CD4-positive, CD25-positive, alpha-beta regulatory T cell (primary cell): Measurements from ENCODE around the gene NCMAP. TPM values are rescaled to one million over a fixed set of nuclear protein-coding genes. Genes with fewer than 3 reads are reported as not detected.
A peak's percentile ranks its signal among the peaks of the same experiment; 100 is the strongest.

Experiments used
- ATAC-seq, 2 donors: fragments of 150-1000 bp; cut with Tn5 transposase; one replicate each; pipeline ENCODE4 v1.10.0; 2021; ENCODE audit warnings: low read depth in 2 of 2, moderate number of reproducible peaks in 2 of 2, moderate library complexity in 1 of 2
- DNase-seq, 3 donors: peaks; one replicate each; pipeline versions ENCODE4 v3.0.0 to v3.0.0-alpha.2; 2012 to 2022; ENCODE audit warnings: mixed read lengths in 1 of 3
- H3K27ac ChIP-seq: one replicate; pipeline ENCODE4 v1.7.0; 2013; ENCODE audit warnings: mild to moderate bottlenecking, low read length; ENCODE audit not compliant: insufficient read depth, poor library complexity, severe bottlenecking
- H3K27me3 ChIP-seq: one replicate; pipeline ENCODE4 v1.7.0; 2013; ENCODE audit warnings: low read length; ENCODE audit not compliant: control insufficient read depth, insufficient read depth
- H3K36me3 ChIP-seq: one replicate; pipeline ENCODE4 v1.7.0; 2013; ENCODE audit warnings: mild to moderate bottlenecking, low read length, moderate library complexity; ENCODE audit not compliant: control insufficient read depth, insufficient read depth
- H3K4me1 ChIP-seq: 2 replicates; pipeline ENCODE4 v1.7.0; 2013; ENCODE audit warnings: mild to moderate bottlenecking, low read length; ENCODE audit not compliant: insufficient read depth, control insufficient read depth, poor library complexity, severe bottlenecking
- H3K4me3 ChIP-seq: one replicate; pipeline ENCODE4 v1.7.0; 2013; ENCODE audit warnings: low read depth, mild to moderate bottlenecking, low read length, moderate library complexity
- H3K9me3 ChIP-seq, 2 experiments: 1 replicate in 1 of 2; 2 replicates in 1 of 2; pipeline ENCODE4 v1.7.0; 2013; ENCODE audit warnings: low read length in 2 of 2, mild to moderate bottlenecking in 1 of 2, moderate library complexity in 1 of 2; ENCODE audit not compliant: control insufficient read depth in 2 of 2
- H3K27ac Mint-ChIP-seq, 3 donors: one replicate each; pipeline ENCODE4 v1.8.0; 2020 to 2022; ENCODE audit warnings: mild to moderate bottlenecking in 3 of 3, mixed read lengths in 3 of 3, moderate library complexity in 2 of 3
- H3K27me3 Mint-ChIP-seq: one replicate; pipeline ENCODE4 v1.8.0; 2022; ENCODE audit warnings: mild to moderate bottlenecking, mixed read lengths
- H3K36me3 Mint-ChIP-seq: one replicate; pipeline ENCODE4 v1.8.0; 2020; ENCODE audit warnings: mixed read lengths
- H3K4me1 Mint-ChIP-seq, 4 donors: one replicate each; pipeline ENCODE4 v1.8.0; 2020 to 2022; ENCODE audit warnings: mixed read lengths in 4 of 4, mild to moderate bottlenecking in 1 of 4
- H3K4me3 Mint-ChIP-seq, 4 donors: one replicate each; pipeline ENCODE4 v1.8.0; 2020 to 2022; ENCODE audit warnings: mild to moderate bottlenecking in 4 of 4, mixed read lengths in 4 of 4, moderate library complexity in 3 of 4
- H3K9me3 Mint-ChIP-seq, 7 donors: one replicate each; pipeline ENCODE4 v1.8.0; 2020 to 2022; ENCODE audit warnings: mixed read lengths in 7 of 7, mild to moderate bottlenecking in 3 of 7, moderate library complexity in 2 of 7
- polyA plus RNA-seq, 4 donors: library from polyadenylated mRNA; unstranded; fragments of 300-500 nt; fragmentation: Illumina TruSeq; gene quantifications; one replicate each; pipeline ENCODE4 v1.2.3, GENCODE V29; 2021
- total RNA-seq: library from RNA; stranded (reverse); gene quantifications from one replicate; pipeline ENCODE4 v1.2.3, GENCODE V29; 2022

The NCMAP gene
- total and polyA plus RNA-seq, 5 donors from 2014 or later: 0.34 TPM; not detected in 4

DNA sequence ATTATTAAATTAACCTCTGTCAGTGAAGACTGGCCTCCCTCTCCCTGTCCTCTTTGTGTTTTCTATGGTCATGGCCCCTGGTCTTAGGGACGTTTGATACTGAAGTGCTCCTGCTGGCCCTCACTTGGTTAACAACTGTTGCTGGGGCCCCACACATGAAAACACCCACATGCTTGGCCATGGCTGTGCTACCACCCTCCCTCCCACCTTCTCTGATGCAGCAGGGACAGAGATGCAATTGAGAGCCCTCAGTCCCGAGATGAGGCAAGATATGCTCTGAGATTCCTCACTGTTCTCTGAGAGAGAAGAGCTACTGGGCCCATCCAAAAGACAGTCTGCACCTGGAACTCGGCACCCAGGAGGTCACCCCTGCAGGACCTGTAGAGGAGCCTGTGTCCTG, 33.3 kb downstream of the NCMAP start:
- Mint-ChIP-seq H3K36me3 (no peaks in the 10 kb centered on the region), H3K9me3 (no peaks in the 10 kb centered on the region), H3K27ac (peak overlapping the region in 1 of 3 donors; percentile 65), H3K27me3 (peaks cover 12% of the 10 kb centered on the region), H3K4me1 (peaks cover 0 to 9% (median 2%) of the 10 kb centered on the region in 4 donors), H3K4me3 (no peak overlapping the region)
- Histone ChIP-seq H3K4me3 (no peak overlapping the region), H3K4me1 (peaks cover 6% of the 10 kb centered on the region), H3K9me3 (no peaks in the 10 kb centered on the region), H3K36me3 (no peaks in the 10 kb centered on the region), H3K27me3 (peaks cover 2% of the 10 kb centered on the region), H3K27ac (no peak overlapping the region)
- no peak for ATAC-seq
- no peak for DNase-seq

DNA sequence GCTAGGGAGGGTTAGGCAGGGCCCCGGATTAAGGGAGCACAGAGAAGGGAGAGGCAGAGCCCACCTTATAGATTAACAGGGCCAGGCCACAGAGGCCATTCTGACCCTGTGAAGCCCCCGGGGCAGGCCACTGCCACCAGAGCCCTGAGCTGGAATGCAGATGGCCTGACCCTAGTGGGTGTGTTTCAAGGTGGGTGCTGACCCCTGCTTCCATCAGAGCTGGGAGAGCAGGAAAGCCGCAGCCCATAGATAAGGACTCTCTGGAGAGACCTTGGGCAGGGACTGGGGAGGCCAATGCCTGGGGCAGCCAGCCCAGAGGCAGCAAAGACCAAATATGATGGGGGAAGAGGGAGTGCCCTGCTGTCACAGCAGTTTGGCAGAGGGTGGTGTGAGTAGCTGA, 35.9 kb downstream of the NCMAP start:
- H3K4me1 Mint-ChIP-seq: peaks cover 0 to 7% (median 2%) of the 10 kb centered on the region in 4 donors
- H3K27ac ChIP-seq: no peak overlapping the region
- no peak overlapping the region for H3K4me3 Mint-ChIP-seq
- H3K27ac Mint-ChIP-seq: peak overlapping the region in 1 of 3 donors; percentile 32
- peaks cover 6% of the 10 kb centered on the region for H3K4me1 ChIP-seq
- H3K27me3 Mint-ChIP-seq: peaks cover 16% of the 10 kb centered on the region
- no peak overlapping the region for H3K4me3 ChIP-seq
- H3K27me3 ChIP-seq: peaks cover 2% of the 10 kb centered on the region
- H3K36me3 ChIP-seq: no peaks in the 10 kb centered on the region
- ATAC-seq (no peak), DNase-seq (no peak)
- H3K9me3 ChIP-seq: no peaks in the 10 kb centered on the region
- peaks cover 0 to 2% (median 0%) of the 10 kb centered on the region in 7 donors for H3K9me3 Mint-ChIP-seq
- no peaks in the 10 kb centered on the region for H3K36me3 Mint-ChIP-seq

DNA sequence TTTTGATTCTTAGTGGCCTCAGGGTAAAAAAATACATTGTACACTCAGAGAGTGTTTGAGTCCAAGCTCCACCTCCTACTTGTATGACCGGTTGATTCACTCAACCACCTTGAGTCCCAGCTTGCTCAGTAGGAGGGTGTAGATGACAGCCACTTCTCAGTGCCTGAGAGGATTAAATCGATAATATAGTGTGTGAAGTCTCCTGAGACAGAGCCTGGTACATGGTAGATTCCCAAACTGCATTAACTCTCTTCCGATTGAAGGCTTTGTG, 38.4 kb downstream of the NCMAP start:
- H3K4me3 ChIP-seq: no peak overlapping the region
- peaks cover 21% of the 10 kb centered on the region for H3K27me3 Mint-ChIP-seq
- H3K27ac Mint-ChIP-seq: no peak overlapping the region
- H3K9me3 ChIP-seq: no peaks in the 10 kb centered on the region
- H3K36me3 ChIP-seq: no peaks in the 10 kb centered on the region
- H3K36me3 Mint-ChIP-seq: no peaks in the 10 kb centered on the region
- no peaks in the 10 kb centered on the region for H3K4me1 Mint-ChIP-seq
- no peaks in the 10 kb centered on the region for H3K4me1 ChIP-seq
- H3K27ac ChIP-seq: no peak overlapping the region
- no peak for ATAC-seq
- no peak overlapping the region for H3K4me3 Mint-ChIP-seq
- H3K27me3 ChIP-seq: peaks cover 2% of the 10 kb centered on the region
- H3K9me3 Mint-ChIP-seq: peaks cover 0 to 2% (median 0%) of the 10 kb centered on the region in 7 donors
- no peak for DNase-seq

DNA sequence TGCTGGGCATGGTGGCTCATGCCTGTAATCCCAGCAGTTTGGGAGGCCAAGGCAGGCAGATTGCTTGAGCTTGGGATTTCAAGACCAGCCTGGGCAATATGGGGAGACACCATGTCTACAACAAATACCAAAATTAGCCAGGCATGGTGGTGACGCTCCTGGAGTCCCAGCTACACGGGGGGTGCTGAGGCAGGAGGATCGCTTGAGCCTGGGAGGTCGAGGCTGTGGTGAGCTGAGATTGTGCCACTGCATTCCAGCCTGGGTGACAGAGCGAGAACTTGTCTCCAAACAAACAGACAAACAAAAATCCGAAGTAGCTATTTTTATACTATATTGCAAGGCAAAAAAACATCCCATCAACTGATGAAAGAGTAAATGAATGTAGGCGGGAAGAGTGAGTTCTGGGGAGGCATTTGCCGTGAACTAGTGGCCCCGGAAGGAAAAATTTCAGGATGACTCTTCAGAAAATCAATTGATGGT, 40.6 kb downstream of the NCMAP start:
- Mint-ChIP-seq H3K9me3 (peaks cover 0 to 2% (median 0%) of the 10 kb centered on the region in 7 donors), H3K4me1 (no peaks in the 10 kb centered on the region), H3K4me3 (no peak overlapping the region), H3K27me3 (peaks cover 17% of the 10 kb centered on the region), H3K36me3 (no peaks in the 10 kb centered on the region), H3K27ac (no peak overlapping the region)
- ATAC-seq: no peak
- Histone ChIP-seq H3K4me3 (no peak overlapping the region), H3K36me3 (no peaks in the 10 kb centered on the region), H3K9me3 (no peaks in the 10 kb centered on the region), H3K27ac (no peak overlapping the region), H3K27me3 (no peaks in the 10 kb centered on the region), H3K4me1 (no peaks in the 10 kb centered on the region)
- DNase-seq: no peak

DNA sequence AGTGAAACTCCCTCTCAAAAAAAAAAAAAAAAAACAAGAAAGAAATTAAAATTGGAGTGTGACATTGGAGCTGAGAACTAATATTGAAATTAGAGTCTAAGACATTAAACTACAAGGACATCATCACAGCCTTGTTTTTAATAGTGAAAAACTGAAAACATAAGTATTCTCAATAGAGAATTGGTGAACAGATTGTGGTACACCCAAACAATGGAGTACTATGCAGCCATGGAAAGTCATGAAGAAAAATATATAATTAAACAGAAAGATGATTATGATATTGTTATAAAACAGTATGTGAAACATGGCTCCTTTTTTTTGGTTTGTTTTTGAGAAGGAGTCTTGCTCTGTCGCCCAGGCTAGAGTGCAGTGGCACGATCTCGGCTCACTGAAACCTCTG, 43.4 kb downstream of the NCMAP start:
- H3K4me3 Mint-ChIP-seq: no peak overlapping the region
- H3K27me3 Mint-ChIP-seq: peaks cover 12% of the 10 kb centered on the region
- no peaks in the 10 kb centered on the region for H3K4me1 Mint-ChIP-seq
- Histone ChIP-seq H3K27me3 (no peaks in the 10 kb centered on the region), H3K4me1 (no peaks in the 10 kb centered on the region), H3K4me3 (no peak overlapping the region), H3K9me3 (no peaks in the 10 kb centered on the region), H3K27ac (no peak overlapping the region), H3K36me3 (no peaks in the 10 kb centered on the region)
- peaks cover 0 to 2% (median 0%) of the 10 kb centered on the region in 7 donors for H3K9me3 Mint-ChIP-seq
- no peak for DNase-seq
- no peak for ATAC-seq
- no peak overlapping the region for H3K27ac Mint-ChIP-seq
- H3K36me3 Mint-ChIP-seq: no peaks in the 10 kb centered on the region

DNA sequence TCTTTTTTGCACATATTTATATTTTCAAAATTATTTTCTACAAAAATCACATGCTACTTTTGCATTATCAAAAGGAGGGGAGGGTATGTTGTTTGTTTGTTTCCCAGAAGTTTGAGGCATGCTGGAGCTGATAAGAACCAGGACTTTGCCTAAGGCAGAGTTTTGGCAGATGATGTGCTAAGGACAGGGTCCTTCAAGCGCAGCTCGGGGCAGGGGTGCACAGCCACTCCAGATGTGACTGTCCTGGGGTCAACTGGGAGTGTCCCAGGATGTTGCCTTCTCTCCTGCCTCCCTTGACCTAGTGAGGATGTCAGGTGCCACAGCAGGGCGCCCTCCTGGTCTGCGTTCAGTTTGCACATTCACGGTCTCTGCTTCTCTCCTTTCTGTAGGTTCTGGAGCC, 44.7 kb downstream of the NCMAP start:
- H3K4me3 Mint-ChIP-seq: no peak overlapping the region
- no peak overlapping the region for H3K4me3 ChIP-seq
- no peaks in the 10 kb centered on the region for H3K4me1 ChIP-seq
- no peak overlapping the region for H3K27ac ChIP-seq
- H3K27ac Mint-ChIP-seq: no peak overlapping the region
- H3K9me3 ChIP-seq: no peaks in the 10 kb centered on the region
- DNase-seq: no peak
- H3K36me3 ChIP-seq: no peaks in the 10 kb centered on the region
- peaks cover 0 to under 1% (median 0%) of the 10 kb centered on the region in 7 donors for H3K9me3 Mint-ChIP-seq
- peaks cover 6% of the 10 kb centered on the region for H3K27me3 Mint-ChIP-seq
- H3K27me3 ChIP-seq: no peaks in the 10 kb centered on the region
- no peaks in the 10 kb centered on the region for H3K4me1 Mint-ChIP-seq
- H3K36me3 Mint-ChIP-seq: no peaks in the 10 kb centered on the region
- ATAC-seq: no peak

DNA sequence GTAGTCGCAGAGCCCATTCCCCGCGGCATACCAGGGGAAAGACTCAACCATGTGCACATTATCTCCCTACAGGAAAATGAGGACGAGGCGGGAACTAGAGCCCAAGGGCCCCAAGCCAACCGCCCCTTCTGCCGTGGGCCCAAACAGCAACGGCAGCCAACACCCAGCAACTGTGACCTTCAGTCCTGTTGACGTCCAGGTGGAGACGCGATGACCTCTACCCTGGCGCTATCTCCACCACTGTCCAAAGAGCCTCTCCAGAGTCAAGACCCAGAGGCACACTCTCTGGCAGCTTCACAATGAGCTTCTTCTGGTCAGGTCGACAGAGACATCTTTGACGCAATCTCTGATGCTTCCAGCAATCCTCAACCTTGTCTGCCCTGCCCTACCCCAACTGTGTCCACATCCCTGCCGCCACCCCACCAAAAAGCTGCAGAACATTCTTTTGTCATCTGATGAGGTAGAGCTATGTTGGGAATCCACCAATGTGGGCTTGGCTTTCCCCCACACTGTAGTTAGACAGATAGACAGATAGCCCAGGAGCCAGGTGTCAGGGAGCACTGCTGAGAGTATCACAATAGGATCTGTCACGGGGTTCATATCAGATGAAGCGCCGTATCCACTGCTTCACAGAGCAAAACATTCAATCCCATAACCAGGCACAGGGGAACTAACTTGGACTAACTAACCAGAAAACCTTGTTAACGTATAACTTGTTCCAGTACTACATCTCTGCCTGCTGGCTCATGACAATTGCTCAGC, 49.8 kb downstream of the NCMAP start:
- Mint-ChIP-seq H3K9me3 (no peaks in the 10 kb centered on the region), H3K4me1 (no peaks in the 10 kb centered on the region)

DNA sequence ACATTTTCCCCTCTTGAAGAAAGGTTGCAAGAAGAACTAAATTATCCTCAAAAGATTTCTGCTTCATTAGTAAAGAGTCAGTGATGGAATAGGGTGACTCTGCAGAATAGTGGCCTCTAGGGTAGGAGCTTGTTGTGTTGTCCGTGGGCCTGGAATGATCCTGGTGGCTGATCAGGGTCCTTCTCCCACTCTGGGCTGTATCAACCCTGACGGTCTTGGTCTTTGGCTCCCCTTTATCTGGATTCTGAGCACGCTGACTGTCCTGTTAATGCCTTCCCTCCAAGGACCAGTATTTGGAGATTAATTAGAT, 50.4 kb downstream of the NCMAP start:
- Mint-ChIP-seq H3K36me3 (no peaks in the 10 kb centered on the region), H3K4me3 (no peak overlapping the region), H3K4me1 (no peaks in the 10 kb centered on the region), H3K27me3 (peaks cover 21% of the 10 kb centered on the region), H3K9me3 (no peaks in the 10 kb centered on the region), H3K27ac (no peak overlapping the region)
- no peak overlapping the region for H3K4me3 ChIP-seq
- no peaks in the 10 kb centered on the region for H3K9me3 ChIP-seq
- ATAC-seq: no peak
- no peak overlapping the region for H3K27ac ChIP-seq
- peaks cover 2% of the 10 kb centered on the region for H3K27me3 ChIP-seq
- no peaks in the 10 kb centered on the region for H3K4me1 ChIP-seq
- no peaks in the 10 kb centered on the region for H3K36me3 ChIP-seq
- no peak for DNase-seq

More for the DNA sequence above, 49.8 kb downstream of the NCMAP start:
- no peaks in the 10 kb centered on the region for H3K36me3 ChIP-seq
- no peak for DNase-seq
- no peak overlapping the region for H3K4me3 ChIP-seq
- no peaks in the 10 kb centered on the region for H3K4me1 ChIP-seq
- Mint-ChIP-seq H3K36me3 (no peaks in the 10 kb centered on the region), H3K4me3 (no peak overlapping the region), H3K27ac (no peak overlapping the region), H3K27me3 (peaks cover 15% of the 10 kb centered on the region)
- no peaks in the 10 kb centered on the region for H3K9me3 ChIP-seq
- H3K27me3 ChIP-seq: peaks cover 2% of the 10 kb centered on the region
- ATAC-seq: no peak
- no peak overlapping the region for H3K27ac ChIP-seq
